ENCODE measurements around the gene HDAC4. TPM values are rescaled to one million over a fixed set of nuclear protein-coding genes. Genes with fewer than 3 reads are reported as not detected.

HDAC4 gene
- total RNA-seq, 1 experiment from 2014 or later: 32.0 TPM

DNA sequence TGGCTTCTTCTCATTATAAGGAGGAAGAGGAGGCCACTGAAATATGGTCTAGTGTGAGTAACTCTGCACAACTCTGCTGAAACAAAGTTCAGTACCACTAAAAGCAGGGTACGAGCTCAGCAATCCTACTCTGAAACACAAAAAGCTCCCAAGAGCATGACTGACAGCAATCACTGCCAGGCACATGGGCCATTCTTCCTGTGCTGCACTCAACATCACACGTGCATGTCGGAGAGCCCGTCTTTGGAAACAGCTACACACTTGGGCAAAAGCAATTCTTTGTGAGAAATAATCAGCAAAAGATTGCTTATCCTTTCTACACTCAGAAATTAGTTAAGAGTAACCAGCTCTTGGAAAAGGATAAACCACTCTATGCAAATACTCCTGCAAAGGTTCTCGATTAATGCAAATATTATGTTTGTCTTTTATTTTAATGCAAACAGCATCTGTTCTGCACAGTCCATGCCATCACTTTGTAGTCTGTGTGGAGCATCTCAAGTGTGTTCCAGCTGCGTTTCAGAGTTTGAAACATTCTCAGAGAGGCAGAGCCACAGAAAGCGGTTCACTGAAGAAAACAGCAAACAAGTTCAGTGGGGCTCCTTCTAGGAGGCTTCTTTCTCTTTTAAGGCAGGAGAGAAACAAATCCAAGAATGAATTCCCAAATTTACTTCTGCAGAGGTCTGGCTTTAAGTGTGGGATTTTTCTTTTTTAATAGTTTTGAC lies 145.0 kb downstream of the HDAC4 start:
- DNase-seq: no peak
- H3K14ac ChIP-seq (ENCODE audit: insufficient read depth, low read length): peak overlapping the region; percentile 37; the same call in 1 of the 2 replicates
- H2AFZ ChIP-seq (ENCODE audit: low read length): no peak overlapping the region
- H3K4ac ChIP-seq (ENCODE audit: low read depth, low read length): no peak overlapping the region
- peaks cover 13 to 19% (median 15%) of the 10 kb centered on the region in 3 experiments for H3K36me3 Mint-ChIP-seq (ENCODE audit: insufficient read depth in 1 of 3, low read depth in 3 of 3)
- TF ChIP-seq, protein P1, sequence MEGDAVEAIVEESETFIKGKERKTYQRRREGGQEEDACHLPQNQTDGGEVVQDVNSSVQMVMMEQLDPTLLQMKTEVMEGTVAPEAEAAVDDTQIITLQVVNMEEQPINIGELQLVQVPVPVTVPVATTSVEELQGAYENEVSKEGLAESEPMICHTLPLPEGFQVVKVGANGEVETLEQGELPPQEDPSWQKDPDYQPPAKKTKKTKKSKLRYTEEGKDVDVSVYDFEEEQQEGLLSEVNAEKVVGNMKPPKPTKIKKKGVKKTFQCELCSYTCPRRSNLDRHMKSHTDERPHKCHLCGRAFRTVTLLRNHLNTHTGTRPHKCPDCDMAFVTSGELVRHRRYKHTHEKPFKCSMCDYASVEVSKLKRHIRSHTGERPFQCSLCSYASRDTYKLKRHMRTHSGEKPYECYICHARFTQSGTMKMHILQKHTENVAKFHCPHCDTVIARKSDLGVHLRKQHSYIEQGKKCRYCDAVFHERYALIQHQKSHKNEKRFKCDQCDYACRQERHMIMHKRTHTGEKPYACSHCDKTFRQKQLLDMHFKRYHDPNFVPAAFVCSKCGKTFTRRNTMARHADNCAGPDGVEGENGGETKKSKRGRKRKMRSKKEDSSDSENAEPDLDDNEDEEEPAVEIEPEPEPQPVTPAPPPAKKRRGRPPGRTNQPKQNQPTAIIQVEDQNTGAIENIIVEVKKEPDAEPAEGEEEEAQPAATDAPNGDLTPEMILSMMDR (conservative IDR thresholded peaks at IDR 0.05): no peak
- no peak overlapping the region for H4K5ac ChIP-seq (ENCODE audit: insufficient read length, low read depth, low read length)
- H4K8ac ChIP-seq (replicated peaks; ENCODE audit: insufficient read length, low read depth, low read length): no peak overlapping the region
- H2BK12ac ChIP-seq (ENCODE audit: insufficient read length, low read depth, low read length): no peak overlapping the region
- H3K27me3 ChIP-seq (ENCODE audit: insufficient read depth, low read length): no peaks in the 10 kb centered on the region
- no peak overlapping the region for H3K9ac ChIP-seq (ENCODE audit: extremely low read depth, insufficient read length, low read length)
- no peak overlapping the region for H3K4me3 Mint-ChIP-seq
- peaks cover 8% of the 10 kb centered on the region for H3K79me1 ChIP-seq (ENCODE audit: insufficient read depth, low read depth, low read length, poor library complexity, severe bottlenecking)
- no peak overlapping the region for H3K27ac Mint-ChIP-seq
- H3K56ac ChIP-seq (ENCODE audit: insufficient read length, low read depth, low read length): no peak overlapping the region
- no peaks in the 10 kb centered on the region for H3K23me2 ChIP-seq (ENCODE audit: insufficient read length, low read depth, low read length, poor library complexity, severe bottlenecking)
- H3K4me1 ChIP-seq (ENCODE audit: insufficient read depth, low read length): no peaks in the 10 kb centered on the region; the same call in 1 of the 2 replicates
- H3K9me3 Mint-ChIP-seq: peaks cover 18 to 20% of the 10 kb centered on the region in 2 experiments
- no peak overlapping the region for H2BK5ac ChIP-seq (ENCODE audit: insufficient read length, low read length)
- peaks cover 18 to 36% of the 10 kb centered on the region in 2 experiments for H3K4me1 Mint-ChIP-seq
- no peak overlapping the region for H3K27ac ChIP-seq (ENCODE audit: insufficient read length, low read depth, low read length)
- H3K9me3 ChIP-seq (ENCODE audit: control insufficient read depth, low read depth, low read length): no peaks in the 10 kb centered on the region
- H2BK120ac ChIP-seq (ENCODE audit: low read depth, low read length, poor library complexity, severe bottlenecking): no peak overlapping the region
- H4K20me1 ChIP-seq (ENCODE audit: control insufficient read depth, insufficient read depth, insufficient read length): no peaks in the 10 kb centered on the region
- no peak overlapping the region for H3K23ac ChIP-seq (ENCODE audit: insufficient read length, low read depth, low read length)
- no peak overlapping the region for H2AK5ac ChIP-seq (ENCODE audit: insufficient read length, low read length)
- H2BK15ac ChIP-seq (ENCODE audit: low read depth, low read length): no peak overlapping the region
- no CpG with 5 or more reads among the region's 7 CpGs for WGBS (ENCODE audit: extremely low coverage, insufficient read length, low lambda C conversion rate)
- H3K79me2 ChIP-seq (ENCODE audit: insufficient read depth, low read length): peaks cover 6% of the 10 kb centered on the region; the same call in 1 of the 2 replicates
- no peak overlapping the region for H4K91ac ChIP-seq (ENCODE audit: insufficient read length, low read depth, low read length)
- H2BK20ac ChIP-seq (ENCODE audit: low read depth, low read length, poor library complexity, severe bottlenecking): no peak overlapping the region
- H3K4me2 ChIP-seq (ENCODE audit: insufficient read depth, insufficient read length, low read length): no peak overlapping the region
- H3T11ph ChIP-seq (ENCODE audit: low read length): no peak overlapping the region
- no peak overlapping the region for H3K18ac ChIP-seq (ENCODE audit: insufficient read length, low read depth, low read length)
- no peaks in the 10 kb centered on the region; the same call in 1 of the 2 replicates for H3K27me3 Mint-ChIP-seq (ENCODE audit: low read depth)
